Liver (tissue), 9 donors: ENCODE measurements around the gene RASD2. TPM values are rescaled to one million over a fixed set of nuclear protein-coding genes. Genes with fewer than 3 reads are reported as not detected.
"Not testable (repeated sequence)": the region's sequence is repeated elsewhere in the genome, so short reads cannot be mapped to it uniquely, and the experiment has no call there.

Experiments
- DNase-seq: peaks from one replicate; pipeline ENCODE4 v3.0.0-alpha.2; 2017; ENCODE audit warnings: low spot score
- H3K27ac ChIP-seq, 2 donors: one replicate each; pipeline ENCODE4 v1.7.0; 2013; ENCODE audit warnings: inconsistent platforms in 2 of 2, low read length in 2 of 2, control low read depth in 1 of 2, low read depth in 1 of 2, mild to moderate bottlenecking in 1 of 2
- H3K27me3 ChIP-seq, 4 donors: one replicate each; pipeline versions ENCODE4 v1.6.1 to v1.7.0; 2013; ENCODE audit warnings: low read length in 3 of 4, inconsistent platforms in 1 of 4, mild to moderate bottlenecking in 1 of 4, moderate library complexity in 1 of 4; ENCODE audit not compliant: control insufficient read depth in 4 of 4, insufficient read depth in 4 of 4
- H3K36me3 ChIP-seq, 4 donors: one replicate each; pipeline versions ENCODE4 v1.6.1 to v1.7.0; 2013; ENCODE audit warnings: low read length in 3 of 4, mild to moderate bottlenecking in 3 of 4, low read depth in 1 of 4, moderate library complexity in 1 of 4; ENCODE audit not compliant: control insufficient read depth in 4 of 4, insufficient read depth in 3 of 4
- H3K4me1 ChIP-seq, 4 donors: one replicate each; pipeline versions ENCODE4 v1.6.1 to v1.7.0; 2013; ENCODE audit warnings: low read length in 3 of 4, mild to moderate bottlenecking in 3 of 4, moderate library complexity in 1 of 4; ENCODE audit not compliant: control insufficient read depth in 4 of 4, insufficient read depth in 4 of 4
- H3K4me3 ChIP-seq, 3 donors: one replicate each; pipeline versions ENCODE4 v1.6.1 to v1.7.0; 2013; ENCODE audit warnings: low read length in 3 of 3, control low read depth in 1 of 3, low read depth in 1 of 3, mild to moderate bottlenecking in 1 of 3
- H3K9ac ChIP-seq, 2 donors: one replicate each; pipeline ENCODE4 v1.7.0; 2013; ENCODE audit warnings: low read length in 2 of 2, mild to moderate bottlenecking in 2 of 2, moderate library complexity in 2 of 2, control low read depth in 1 of 2, low read depth in 1 of 2
- H3K9me3 ChIP-seq, 4 donors: one replicate each; pipeline versions ENCODE4 v1.6.1 to v1.7.0; 2013; ENCODE audit warnings: low read length in 3 of 4; ENCODE audit not compliant: control insufficient read depth in 4 of 4
- EGR1 ChIP-seq, 2 donors: IDR thresholded peaks; 2 replicates each; pipeline ENCODE4 v1.6.1; 2016 to 2018; ENCODE audit warnings: antibody characterized with exemption in 2 of 2, low read depth in 2 of 2
- FOXA1 ChIP-seq: IDR thresholded peaks from 2 replicates; pipeline ENCODE4 v1.6.1; 2016; ENCODE audit warnings: antibody characterized with exemption
- FOXA2 ChIP-seq: IDR thresholded peaks from 2 replicates; pipeline ENCODE4 v1.6.1; 2016; ENCODE audit warnings: antibody characterized with exemption
- HNF4A ChIP-seq, 2 donors: conservative IDR thresholded peaks; 2 replicates each; pipeline ENCODE4 v1.6.1; 2016; ENCODE audit warnings: antibody characterized with exemption in 2 of 2, mild to moderate bottlenecking in 2 of 2
- NR2F2 ChIP-seq: IDR thresholded peaks from 2 replicates; pipeline ENCODE4 v1.6.1; 2016; ENCODE audit warnings: antibody characterized with exemption
- RAD21 ChIP-seq, 2 donors: IDR thresholded peaks; 2 replicates each; pipeline ENCODE4 v1.6.1; 2016; ENCODE audit warnings: antibody characterized with exemption in 2 of 2, mild to moderate bottlenecking in 2 of 2
- RXRA ChIP-seq, 2 donors: IDR thresholded peaks; 2 replicates each; pipeline ENCODE4 v1.6.1; 2017 to 2018; ENCODE audit warnings: antibody characterized with exemption in 2 of 2, mild to moderate bottlenecking in 1 of 2
- TAF1 ChIP-seq: conservative IDR thresholded peaks from 2 replicates; pipeline ENCODE4 v1.6.1; 2016; ENCODE audit warnings: antibody characterized with exemption, mild to moderate bottlenecking
- YY1 ChIP-seq: IDR thresholded peaks from 2 replicates; pipeline ENCODE4 v1.6.1; 2016; ENCODE audit warnings: antibody characterized with exemption, mild to moderate bottlenecking
- WGBS: extraction: QIAGEN DNeasy Blood & Tissue Kit; methylation state at CpG from one replicate; pipeline ENCODE4 v1.1.7; 2013; 5-methylcytosine and 5-hydroxymethylcytosine counted together
- polyA plus RNA-seq, 2 donors: library from polyadenylated mRNA; stranded (reverse) in 1 of 2; unstranded in 1 of 2; fragments of 200-250 nt in 1 of 2; fragments of >200 nt in 1 of 2; fragmentation: Nextera tagmentation in 1 of 2; extraction: Ambion mirVana in 1 of 2; gene quantifications; one replicate each; pipeline versions ENCODE4 v1.2.1 to v1.2.3, GENCODE V29; 2013 to 2015
- total RNA-seq, 2 donors: library from RNA; depleted of rRNA; stranded (reverse); fragments of >200 nt; gene quantifications; one replicate each; pipeline ENCODE4 v1.2.3, GENCODE V29; 2014
- TF ChIP-seq, protein P1 (sequence below): IDR thresholded peaks from 2 replicates; pipeline ENCODE4 v1.6.1; 2016; ENCODE audit warnings: antibody characterized with exemption, mild to moderate bottlenecking
- TF ChIP-seq, protein P2 (sequence below): IDR thresholded peaks from 2 replicates; pipeline ENCODE4 v1.6.1; 2016; ENCODE audit warnings: antibody characterized with exemption
- TF ChIP-seq, protein P3 (sequence below): IDR thresholded peaks from 2 replicates; pipeline ENCODE4 v1.6.1; 2016; ENCODE audit warnings: antibody characterized with exemption
- donor health status: healthy.
- donor health status: healthy.
- donor health status: healthy.
- donor health status: healthy.
- donor health status: healthy.

RASD2 gene
- total and polyA plus RNA-seq, 4 donors, result under 0.01 to 0.05 TPM; not detected in 2

DNA sequence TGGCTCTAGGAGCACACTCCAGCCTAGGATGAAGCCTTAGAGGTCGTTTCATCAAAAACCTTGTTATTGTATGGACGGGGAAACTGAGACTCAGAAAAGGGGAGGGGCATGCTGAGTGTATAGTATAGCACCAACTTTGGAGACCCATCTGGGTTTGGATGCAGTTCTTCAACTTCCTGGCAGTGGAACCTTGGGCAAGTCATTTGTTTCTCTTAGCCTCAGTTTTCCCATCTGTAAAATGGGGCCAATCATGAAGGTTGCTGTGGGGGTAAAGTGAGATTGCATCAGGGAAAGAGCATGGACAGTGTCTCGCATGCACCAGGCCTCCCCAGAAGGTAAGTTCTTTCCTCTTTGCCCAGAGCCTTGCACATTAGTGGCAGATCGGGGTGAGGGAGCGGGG lies 47.6 kb upstream of the RASD2 start:
- H3K27me3 ChIP-seq, result peaks cover 0 to 4% (median 0%) of the 10 kb centered on the region in 4 donors
- no peak overlapping the region for H3K9ac ChIP-seq
- H3K4me3 ChIP-seq, result no peak overlapping the region
- no peaks in the 10 kb centered on the region for H3K36me3 ChIP-seq
- DNase-seq, result no peak
- TF ChIP-seq, protein P1, sequence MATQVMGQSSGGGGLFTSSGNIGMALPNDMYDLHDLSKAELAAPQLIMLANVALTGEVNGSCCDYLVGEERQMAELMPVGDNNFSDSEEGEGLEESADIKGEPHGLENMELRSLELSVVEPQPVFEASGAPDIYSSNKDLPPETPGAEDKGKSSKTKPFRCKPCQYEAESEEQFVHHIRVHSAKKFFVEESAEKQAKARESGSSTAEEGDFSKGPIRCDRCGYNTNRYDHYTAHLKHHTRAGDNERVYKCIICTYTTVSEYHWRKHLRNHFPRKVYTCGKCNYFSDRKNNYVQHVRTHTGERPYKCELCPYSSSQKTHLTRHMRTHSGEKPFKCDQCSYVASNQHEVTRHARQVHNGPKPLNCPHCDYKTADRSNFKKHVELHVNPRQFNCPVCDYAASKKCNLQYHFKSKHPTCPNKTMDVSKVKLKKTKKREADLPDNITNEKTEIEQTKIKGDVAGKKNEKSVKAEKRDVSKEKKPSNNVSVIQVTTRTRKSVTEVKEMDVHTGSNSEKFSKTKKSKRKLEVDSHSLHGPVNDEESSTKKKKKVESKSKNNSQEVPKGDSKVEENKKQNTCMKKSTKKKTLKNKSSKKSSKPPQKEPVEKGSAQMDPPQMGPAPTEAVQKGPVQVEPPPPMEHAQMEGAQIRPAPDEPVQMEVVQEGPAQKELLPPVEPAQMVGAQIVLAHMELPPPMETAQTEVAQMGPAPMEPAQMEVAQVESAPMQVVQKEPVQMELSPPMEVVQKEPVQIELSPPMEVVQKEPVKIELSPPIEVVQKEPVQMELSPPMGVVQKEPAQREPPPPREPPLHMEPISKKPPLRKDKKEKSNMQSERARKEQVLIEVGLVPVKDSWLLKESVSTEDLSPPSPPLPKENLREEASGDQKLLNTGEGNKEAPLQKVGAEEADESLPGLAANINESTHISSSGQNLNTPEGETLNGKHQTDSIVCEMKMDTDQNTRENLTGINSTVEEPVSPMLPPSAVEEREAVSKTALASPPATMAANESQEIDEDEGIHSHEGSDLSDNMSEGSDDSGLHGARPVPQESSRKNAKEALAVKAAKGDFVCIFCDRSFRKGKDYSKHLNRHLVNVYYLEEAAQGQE, result no peak
- no peak for TF ChIP-seq RXRA (IDR thresholded peaks at IDR 0.05)
- no peak for TF ChIP-seq HNF4A (conservative IDR thresholded peaks at IDR 0.05)
- no peak for TF ChIP-seq NR2F2
- no peak for TF ChIP-seq RAD21 (IDR thresholded peaks at IDR 0.05)
- H3K4me1 ChIP-seq, result no peaks in the 10 kb centered on the region
- no peak overlapping the region for H3K27ac ChIP-seq
- H3K9me3 ChIP-seq, result no peaks in the 10 kb centered on the region
- 82% methylated on average over 5 of the region's 5 CpGs for WGBS

DNA sequence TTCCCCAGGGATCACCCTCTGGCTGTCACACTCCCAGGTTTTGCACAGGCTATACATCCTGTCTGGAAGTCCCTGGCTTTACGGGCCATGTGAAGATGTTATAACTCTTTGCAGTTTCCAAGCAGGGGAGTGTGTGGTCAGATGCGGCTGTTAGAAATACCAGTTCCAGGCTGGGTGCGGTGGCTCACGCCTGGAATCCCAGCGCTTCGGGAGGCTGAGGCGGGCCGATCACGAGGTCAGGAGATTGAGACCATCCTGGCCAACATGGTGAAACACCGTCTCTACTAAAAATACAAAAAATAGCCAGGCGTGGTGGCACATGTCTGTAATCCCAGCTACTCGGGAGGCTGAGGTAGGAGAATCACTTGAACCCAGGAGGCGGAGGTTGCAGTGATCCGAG lies 44.9 kb upstream of the RASD2 start:
- not testable (repeated sequence) for H3K27me3 ChIP-seq, H3K4me3 ChIP-seq, H3K36me3 ChIP-seq, DNase-seq, H3K4me1 ChIP-seq, H3K9me3 ChIP-seq, H3K27ac ChIP-seq, H3K9ac ChIP-seq
- WGBS, result 89% methylated on average over 14 of the region's 14 CpGs

DNA sequence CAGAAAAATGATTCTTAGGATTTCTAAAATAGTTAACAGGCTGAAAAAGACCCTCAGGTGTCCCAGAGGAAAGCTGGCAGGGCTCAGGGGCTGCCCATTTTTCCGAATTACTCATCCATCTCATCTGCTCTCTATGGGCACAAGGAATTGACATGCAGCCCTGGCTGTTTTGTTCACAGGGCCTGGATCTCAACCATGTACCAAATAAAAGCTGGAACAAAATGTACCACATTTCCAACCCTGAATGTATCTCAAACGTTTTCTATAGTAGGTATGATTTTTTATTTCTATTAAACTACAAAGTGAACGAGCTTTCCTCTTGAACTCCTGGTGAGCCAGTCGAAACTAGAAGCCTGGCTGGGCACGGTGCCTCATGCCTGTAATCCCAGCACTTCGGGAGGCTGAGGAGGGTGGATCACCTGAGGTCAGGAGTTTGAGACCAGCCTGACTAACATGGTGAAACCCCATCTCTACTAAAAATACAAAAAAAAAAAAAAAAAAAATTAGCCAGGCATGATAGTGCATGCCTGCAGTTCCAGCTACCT lies 43.8 kb upstream of the RASD2 start:
- no peaks in the 10 kb centered on the region for H3K36me3 ChIP-seq
- H3K27ac ChIP-seq, result no peak overlapping the region
- peaks cover 0 to 7% (median 0%) of the 10 kb centered on the region in 4 donors for H3K27me3 ChIP-seq
- H3K4me3 ChIP-seq, result no peak overlapping the region
- DNase-seq, result no peak
- H3K4me1 ChIP-seq, result no peaks in the 10 kb centered on the region
- WGBS, result 68% methylated on average over 6 of the region's 6 CpGs
- no peak overlapping the region for H3K9ac ChIP-seq
- no peaks in the 10 kb centered on the region for H3K9me3 ChIP-seq
- TF ChIP-seq, protein P2, sequence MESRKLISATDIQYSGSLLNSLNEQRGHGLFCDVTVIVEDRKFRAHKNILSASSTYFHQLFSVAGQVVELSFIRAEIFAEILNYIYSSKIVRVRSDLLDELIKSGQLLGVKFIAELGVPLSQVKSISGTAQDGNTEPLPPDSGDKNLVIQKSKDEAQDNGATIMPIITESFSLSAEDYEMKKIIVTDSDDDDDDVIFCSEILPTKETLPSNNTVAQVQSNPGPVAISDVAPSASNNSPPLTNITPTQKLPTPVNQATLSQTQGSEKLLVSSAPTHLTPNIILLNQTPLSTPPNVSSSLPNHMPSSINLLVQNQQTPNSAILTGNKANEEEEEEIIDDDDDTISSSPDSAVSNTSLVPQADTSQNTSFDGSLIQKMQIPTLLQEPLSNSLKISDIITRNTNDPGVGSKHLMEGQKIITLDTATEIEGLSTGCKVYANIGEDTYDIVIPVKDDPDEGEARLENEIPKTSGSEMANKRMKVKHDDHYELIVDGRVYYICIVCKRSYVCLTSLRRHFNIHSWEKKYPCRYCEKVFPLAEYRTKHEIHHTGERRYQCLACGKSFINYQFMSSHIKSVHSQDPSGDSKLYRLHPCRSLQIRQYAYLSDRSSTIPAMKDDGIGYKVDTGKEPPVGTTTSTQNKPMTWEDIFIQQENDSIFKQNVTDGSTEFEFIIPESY, result no peak
- TF ChIP-seq RXRA (IDR thresholded peaks at IDR 0.05) (no peak), YY1 (no peak), FOXA1 (no peak), FOXA2 (no peak), TAF1 (no peak), EGR1 (IDR thresholded peaks at IDR 0.05; ENCODE audit: low read depth in 2 of 2) (no peak)
- TF ChIP-seq, protein P3, sequence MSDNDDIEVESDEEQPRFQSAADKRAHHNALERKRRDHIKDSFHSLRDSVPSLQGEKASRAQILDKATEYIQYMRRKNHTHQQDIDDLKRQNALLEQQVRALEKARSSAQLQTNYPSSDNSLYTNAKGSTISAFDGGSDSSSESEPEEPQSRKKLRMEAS, result no peak
